MCF 10A (cell line): ENCODE measurements around the gene ZFP62. TPM values are rescaled to one million over a fixed set of nuclear protein-coding genes. Genes with fewer than 3 reads are reported as not detected.
A peak's percentile ranks its signal among the peaks of the same experiment; 100 is the strongest.
"Not testable (repeated sequence)": the region's sequence is repeated elsewhere in the genome, so short reads cannot be mapped to it uniquely, and the experiment has no call there.

Source experiments
- BruUV-seq: library from RNA; stranded (reverse); fragments of 400-500 nt; replicated peaks from 2 replicates; lab custom pipeline; 2021; lab: Mats Ljungman, UMichigan
- CTCF ChIA-PET: fragments of 300-600 bp; sonication (Branson Sonifier 250); formaldehyde crosslinking; extraction: SDS; loops from one replicate; lab custom pipeline; 2021; ENCODE audit warnings: antibody characterized with exemption, inconsistent platforms; lab: Yijun Ruan, JAX
- POLR2A ChIA-PET: fragments of 300-600, 350-650 bp; sonication (Branson Sonifier 250); formaldehyde crosslinking; extraction: SDS; loops from one replicate; lab custom pipeline; 2020; ENCODE audit warnings: antibody characterized with exemption, inconsistent platforms; lab: Yijun Ruan, JAX
- DNase-seq: peaks from one replicate; pipeline ENCODE4 v3.0.0-alpha.2; 2018; ENCODE audit not compliant: unreplicated experiment
- H3K27ac Mint-ChIP-seq: one replicate; pipeline ENCODE4 v1.8.0; 2022; ENCODE audit warnings: mild to moderate bottlenecking, low read depth, mixed read lengths; ENCODE audit not compliant: unreplicated experiment
- H3K27me3 Mint-ChIP-seq: one replicate; pipeline ENCODE4 v1.8.0; 2022; ENCODE audit warnings: mixed read lengths; ENCODE audit not compliant: insufficient read depth, unreplicated experiment
- H3K36me3 Mint-ChIP-seq: one replicate; pipeline ENCODE4 v1.8.0; 2022; ENCODE audit warnings: mild to moderate bottlenecking, moderate library complexity, mixed read lengths; ENCODE audit not compliant: insufficient read depth, unreplicated experiment
- H3K4me1 Mint-ChIP-seq: one replicate; pipeline ENCODE4 v1.8.0; 2022; ENCODE audit warnings: mixed read lengths; ENCODE audit not compliant: insufficient read depth, unreplicated experiment
- H3K4me3 Mint-ChIP-seq: one replicate; pipeline ENCODE4 v1.8.0; 2022; ENCODE audit warnings: mild to moderate bottlenecking, moderate library complexity, mixed read lengths; ENCODE audit not compliant: unreplicated experiment
- H3K9me3 Mint-ChIP-seq: one replicate; pipeline ENCODE4 v1.8.0; 2022; ENCODE audit warnings: mixed read lengths; ENCODE audit not compliant: unreplicated experiment
- CTCF ChIP-seq: fragments of 200-600 bp; IDR thresholded peaks from one replicate; pipeline ENCODE4 v1.8.0; 2022; ENCODE audit warnings: antibody characterized with exemption, mild to moderate bottlenecking; ENCODE audit not compliant: unreplicated experiment
- intact Hi-C: fragments of 100-400 bp; cut with micrococcal nuclease; formaldehyde crosslinking; loops from 2 replicates; pipeline ENCODE4 v1.14.1; 2022
- total RNA-seq: library from RNA; stranded (reverse); gene quantifications from 2 replicates; pipeline ENCODE4 v1.2.3, GENCODE V29; 2022

The ZFP62 gene
- total RNA-seq, 1 experiment from 2014 or later: 31.2 TPM

- no peaks in the 10 kb centered on the region for H3K9me3 Mint-ChIP-seq
- peaks cover 6% of the 10 kb centered on the region for H3K4me1 Mint-ChIP-seq
- H3K36me3 Mint-ChIP-seq: no peaks in the 10 kb centered on the region
- intact Hi-C loops: no loop called here
- ChIA-PET CTCF (interaction anchor here (0.6 to 1.5 kb wide), 7 partner anchors 18 to 270 kb away, joined by 3 to 4 read pairs (median 3); no protein-coding TSS in a partner anchor), POLR2A (interaction anchor here (1.2 to 1.4 kb wide), 3 partner anchors 9 to 15 kb away, joined by 3 to 6 read pairs (median 3); no protein-coding TSS in a partner anchor)
- H3K4me3 Mint-ChIP-seq: no peak overlapping the region
- TF ChIP-seq CTCF: no peak
- no peak overlapping the region for H3K27ac Mint-ChIP-seq
- no peak for DNase-seq
- H3K27me3 Mint-ChIP-seq: no peaks in the 10 kb centered on the region
- BruUV-seq: no TSS peak
Observed at GRCh38 chr5:180900178-180900577, 39.1 kb upstream of the ZFP62 start.

GRCh38 chr5:180898621-180899246, 37.7 kb upstream of the ZFP62 start, which contains the start of gene BTNL8:
BTNL8 (plus strand) TSS chr5:180899159; CDS start chr5:180899311, 152 bp downstream.
- Mint-ChIP-seq H3K27me3 (no peaks in the 10 kb centered on the region), H3K9me3 (no peaks in the 10 kb centered on the region), H3K36me3 (no peaks in the 10 kb centered on the region), H3K4me1 (peaks cover 6% of the 10 kb centered on the region), H3K27ac (peak within 1 kb of the TSS; percentile 6), H3K4me3 (no peak within 1 kb of the TSS)
- CTCF ChIA-PET: interaction anchor here (1.0 kb wide), 2 partner anchors 29 to 32 kb away, joined by 3 to 4 read pairs; no protein-coding TSS in a partner anchor
- POLR2A ChIA-PET: interaction anchor here (1.3 to 1.4 kb wide), 2 partner anchors 11 to 30 kb away, joined by 3 to 6 read pairs; no protein-coding TSS in a partner anchor
- intact Hi-C loops: no loop called here
- BruUV-seq: no TSS peak
- TF ChIP-seq CTCF: no peak
- peak; percentile 16 for DNase-seq

GRCh38 chr5:180895330-180895729, 34.3 kb upstream of the ZFP62 start:
- POLR2A ChIA-PET, DNase-seq, H3K4me1 Mint-ChIP-seq, H3K4me3 Mint-ChIP-seq, intact Hi-C loops, BruUV-seq, H3K27ac Mint-ChIP-seq, H3K36me3 Mint-ChIP-seq, H3K9me3 Mint-ChIP-seq: not testable (repeated sequence)
- peaks cover 33% of the 10 kb centered on the region for H3K27me3 Mint-ChIP-seq
- CTCF ChIA-PET: interaction anchor here (0.6 kb wide), 1 partner anchor 371 kb away, joined by 3 read pairs; no protein-coding TSS in a partner anchor

GRCh38 chr5:180889381-180889780, 28.3 kb upstream of the ZFP62 start:
- no peak overlapping the region for H3K4me3 Mint-ChIP-seq
- TF ChIP-seq CTCF: no peak
- no peak overlapping the region for H3K27ac Mint-ChIP-seq
- H3K36me3 Mint-ChIP-seq: no peaks in the 10 kb centered on the region
- H3K9me3 Mint-ChIP-seq: no peaks in the 10 kb centered on the region
- BruUV-seq: no TSS peak
- DNase-seq: no peak
- ChIA-PET CTCF (interaction anchor here (1.6 kb wide), 1 partner anchor 21 kb away, joined by 4 read pairs; no protein-coding TSS in a partner anchor), POLR2A (interaction anchor here (0.7 to 1.4 kb wide), 2 partner anchors 20 to 617 kb away, joined by 3 read pairs; no protein-coding TSS in a partner anchor)
- intact Hi-C loops: no loop called here
- peaks cover 49% of the 10 kb centered on the region for H3K27me3 Mint-ChIP-seq
- no peaks in the 10 kb centered on the region for H3K4me1 Mint-ChIP-seq

- H3K4me3 Mint-ChIP-seq: not testable (repeated sequence)
- DNase-seq: peak; percentile 46
Observed at GRCh38 chr5:180885845-180886529, 24.9 kb upstream of the ZFP62 start.

More at GRCh38 chr5:180885845-180886529, 24.9 kb upstream of the ZFP62 start:
- H3K27ac Mint-ChIP-seq, H3K36me3 Mint-ChIP-seq, H3K4me1 Mint-ChIP-seq, intact Hi-C loops, BruUV-seq, H3K9me3 Mint-ChIP-seq: not testable (repeated sequence)
- ChIA-PET CTCF (interaction anchor here (0.7 kb wide), 1 partner anchor 26 kb away, joined by 3 read pairs; no protein-coding TSS in a partner anchor), POLR2A (interaction anchor here (0.6 to 1.4 kb wide), 5 partner anchors 8 to 214 kb away, joined by 3 to 4 read pairs (median 3); no protein-coding TSS in a partner anchor)
- H3K27me3 Mint-ChIP-seq: peaks cover 34% of the 10 kb centered on the region
